K562 (cell line): ENCODE results near the gene C4BPB. TPM values are rescaled to one million over a fixed set of nuclear protein-coding genes. Genes with fewer than 3 reads are reported as not detected.

Source experiments
- ATAC-seq: fragments of 200-7000 bp; cut with Tn5 transposase; 3 replicates; pipeline ENCODE4 v1.9.1; 2020; ENCODE audit warnings: moderate library complexity
- BruUV-seq: library from RNA; stranded (reverse); fragments of 400-500 nt; replicated peaks from 2 replicates; lab custom pipeline; 2021; lab: Mats Ljungman, UMichigan
- CTCF ChIA-PET: fragments of 300-600 bp; formaldehyde crosslinking; extraction: SDS; loops from one replicate; lab custom pipeline; 2021; ENCODE audit warnings: low intra/inter-chr PET ratio; lab: Yijun Ruan, JAX
- POLR2A ChIA-PET: fragments of 300-600, 350-650 bp; sonication (Branson Sonifier 250); formaldehyde crosslinking; extraction: SDS; loops from one replicate; lab custom pipeline; 2021; ENCODE audit warnings: antibody characterized with exemption, inconsistent platforms; lab: Yijun Ruan, JAX
- DNase-seq, 4 experiments: peaks; one replicate each; pipeline versions ENCODE4 v3.0.0 to v3.0.0-alpha.2; 2011 to 2018; ENCODE audit warnings: low spot score in 3 of 4, mixed read lengths in 3 of 4; ENCODE audit errors: extremely low read depth in 1 of 4
- FAIRE-seq: peaks from 2 replicates; lab custom pipeline; 2011; peaks lifted over from hg19 to GRCh38; lab: Jason Lieb, UNC
- H2AFZ ChIP-seq: 2 replicates; pipeline ENCODE4 v1.6.0; 2011; ENCODE audit warnings: low read depth, low read length, control low read depth, inconsistent platforms
- H3K27ac ChIP-seq: fragments of 200-600 bp; 3 replicates; pipeline ENCODE4 v1.8.0; 2011; ENCODE audit warnings: low read depth, mild to moderate bottlenecking, control low read depth, inconsistent platforms, low read length, moderate library complexity, mixed read lengths; ENCODE audit errors: extremely low read depth
- H3K27me3 ChIP-seq, 2 experiments: fragments of 300-600 bp in 1 of 2; 2 replicates in 1 of 2; 3 replicates in 1 of 2; pipeline versions ENCODE4 v1.6.0 to v1.8.0; 2011; ENCODE audit warnings: inconsistent platforms in 2 of 2, low read length in 2 of 2, mild to moderate bottlenecking in 1 of 2, mixed read lengths in 1 of 2, moderate library complexity in 1 of 2; ENCODE audit not compliant: control insufficient read depth in 2 of 2, insufficient read depth in 2 of 2
- H3K36me3 ChIP-seq: fragments of 300-600 bp; 3 replicates; pipeline ENCODE4 v1.8.0; 2011; ENCODE audit warnings: mild to moderate bottlenecking, low read length, inconsistent platforms; ENCODE audit not compliant: control insufficient read depth, insufficient read depth
- H3K4me1 ChIP-seq, 2 experiments: fragments of 200-600 bp in 1 of 2; replicated peaks in 1 of 2; 2 replicates in 1 of 2; 3 replicates in 1 of 2; pipeline versions ENCODE4 v1.5.1 to v1.8.0; 2011; ENCODE audit warnings: inconsistent platforms in 2 of 2, low read length in 2 of 2, mild to moderate bottlenecking in 1 of 2, mixed read lengths in 1 of 2, moderate library complexity in 1 of 2; ENCODE audit not compliant: control insufficient read depth in 2 of 2, insufficient read depth in 2 of 2
- H3K4me2 ChIP-seq: 2 replicates; pipeline ENCODE4 v1.6.1; 2011; ENCODE audit warnings: low read length, control low read depth, inconsistent platforms, mixed read lengths; ENCODE audit not compliant: insufficient read depth
- H3K4me3 ChIP-seq: fragments of 200-600 bp; sonication (generic), shearing (Covaris generic); 2 replicates; pipeline ENCODE4 v1.5.1; 2016; ENCODE audit warnings: control low read depth, inconsistent platforms
- H3K79me2 ChIP-seq: fragments of 200-600 bp; 3 replicates; pipeline ENCODE4 v1.8.0; 2011; ENCODE audit warnings: low read length, inconsistent platforms; ENCODE audit not compliant: control insufficient read depth, insufficient read depth
- H3K9ac ChIP-seq, 2 experiments: 2 replicates each; pipeline versions ENCODE4 v1.6.0 to v1.6.1; 2011; ENCODE audit warnings: low read depth in 2 of 2, low read length in 2 of 2, control low read depth in 1 of 2, inconsistent platforms in 1 of 2, mild to moderate bottlenecking in 1 of 2, mixed read lengths in 1 of 2; ENCODE audit not compliant: insufficient read depth in 1 of 2
- H3K9me1 ChIP-seq: one replicate; pipeline ENCODE4 v1.6.0; 2011; ENCODE audit warnings: inconsistent platforms, mild to moderate bottlenecking, low read length, moderate library complexity; ENCODE audit not compliant: control insufficient read depth, insufficient read depth
- H3K9me3 ChIP-seq: replicated peaks from 2 replicates; pipeline ENCODE4 v1.5.1; 2011; ENCODE audit warnings: low read depth, low read length, inconsistent platforms; ENCODE audit not compliant: control insufficient read depth, insufficient read depth
- H4K20me1 ChIP-seq: replicated peaks from 2 replicates; pipeline ENCODE4 v1.6.1; 2011; ENCODE audit warnings: low read length, inconsistent platforms, mixed read lengths; ENCODE audit not compliant: control insufficient read depth, insufficient read depth
- GTF3C2 ChIP-seq: IDR thresholded peaks from 3 replicates; pipeline ENCODE4 v1.6.1; 2011; ENCODE audit warnings: borderline replicate concordance, mild to moderate bottlenecking, moderate library complexity; ENCODE audit not compliant: insufficient read length; ENCODE audit errors: extremely low read depth
- SREBF1 ChIP-seq: fragments of 150-350 bp; IDR thresholded peaks from 2 replicates; pipeline ENCODE4 v1.6.1; 2014; ENCODE audit warnings: antibody characterized with exemption, low read depth, low read length, borderline replicate concordance
- WGBS: fragments of 100-300 bp; shearing (Covaris generic); methylation state at CpG from one replicate; pipeline ENCODE4 v1.1.6; 2016; ENCODE audit warnings: low coverage, mixed read lengths; ENCODE audit not compliant: insufficient coverage; ENCODE audit errors: missing lambda C conversion rate; 5-methylcytosine and 5-hydroxymethylcytosine counted together
- in situ Hi-C: fragments of 300-500 bp; cut with MboI; formaldehyde crosslinking; loops from 4 replicates; pipeline ENCODE4 v1.15.0; 2018; ENCODE audit warnings: inconsistent platforms, mixed read lengths
- intact Hi-C: fragments of 100-400 bp; cut with micrococcal nuclease; formaldehyde crosslinking; loops from 2 replicates; pipeline ENCODE4 v1.14.2; 2022
- polyA plus RNA-seq, 8 experiments: library from polyadenylated mRNA; depleted of rRNA in 4 of 8; stranded (reverse) in 5 of 8; unstranded in 3 of 8; fragments of >200 nt; fragmentation: Nextera tagmentation in 2 of 8; fragmentation: Illumina TruSeq in 1 of 8; extraction: Ambion mirVana in 2 of 8; extraction: Trizol in 1 of 8; gene quantifications; 2 replicates each; pipeline versions ENCODE4 v1.2.1 to v1.2.3, GENCODE V29; 2011 to 2014; ENCODE audit warnings: inconsistent platforms in 1 of 8, missing spikeins in 1 of 8
- total RNA-seq, 7 experiments: library from RNA; depleted of rRNA in 6 of 7; stranded (reverse); fragments of >200 nt in 6 of 7; fragmentation: Illumina TruSeq in 2 of 7; extraction: Trizol in 2 of 7; gene quantifications; 2 replicates each; pipeline versions ENCODE4 v1.2.1 to v1.2.3, GENCODE V29; 2011 to 2021; ENCODE audit warnings: low replicate concordance in 1 of 7

The C4BPB gene
- total and polyA plus RNA-seq, 9 of the 15 experiments (the other 6 are each of a cell fraction or from before 2014, with no cell fraction given): not detected

- Histone ChIP-seq H3K27me3 (no peaks in the 10 kb centered on the region), H3K9ac (no peak overlapping the region), H3K79me2 (no peaks in the 10 kb centered on the region), H3K4me1 (no peaks in the 10 kb centered on the region; a peak in 2 of 5 replicates), H3K4me2 (no peak overlapping the region), H2AFZ (no peak overlapping the region), H3K36me3 (peaks cover 65% of the 10 kb centered on the region), H3K27ac (no peak overlapping the region), H3K9me3 (no peaks in the 10 kb centered on the region), H3K4me3 (no peak overlapping the region), H3K9me1 (peaks cover 5% of the 10 kb centered on the region), H4K20me1 (no peaks in the 10 kb centered on the region)
- ATAC-seq: no peak
- no TSS peak for BruUV-seq
- in situ Hi-C loops: no loop called here
- WGBS: 63% methylated on average over 5 of the region's 5 CpGs
- TF ChIP-seq SREBF1: no peak
- TF ChIP-seq GTF3C2: no peak
- intact Hi-C loops: no loop called here
- CTCF ChIA-PET: no interaction called here
- DNase-seq: no peak
- no peak for FAIRE-seq
- POLR2A ChIA-PET: interaction anchor here (0.6 to 2.8 kb wide), 3 partner anchors 10 to 503 kb away, joined by 3 to 9 read pairs (median 4); partner anchors contain the start of gene PFKFB2
These were observed 25.6 kb upstream of the C4BPB start for GRCh38 chr1:207063014-207063413.
